ENCODE results near the gene NDUFS2. TPM values are rescaled to one million over a fixed set of nuclear protein-coding genes. Genes with fewer than 3 reads are reported as not detected.
A peak's percentile ranks its signal among the peaks of the same experiment; 100 is the strongest.

The NDUFS2 gene
- total and polyA plus RNA-seq, 10 of the 15 experiments (the other 5 are each of a cell fraction or from before 2014, with no cell fraction given) = 66.5 to 215 (median 148) TPM

DNA sequence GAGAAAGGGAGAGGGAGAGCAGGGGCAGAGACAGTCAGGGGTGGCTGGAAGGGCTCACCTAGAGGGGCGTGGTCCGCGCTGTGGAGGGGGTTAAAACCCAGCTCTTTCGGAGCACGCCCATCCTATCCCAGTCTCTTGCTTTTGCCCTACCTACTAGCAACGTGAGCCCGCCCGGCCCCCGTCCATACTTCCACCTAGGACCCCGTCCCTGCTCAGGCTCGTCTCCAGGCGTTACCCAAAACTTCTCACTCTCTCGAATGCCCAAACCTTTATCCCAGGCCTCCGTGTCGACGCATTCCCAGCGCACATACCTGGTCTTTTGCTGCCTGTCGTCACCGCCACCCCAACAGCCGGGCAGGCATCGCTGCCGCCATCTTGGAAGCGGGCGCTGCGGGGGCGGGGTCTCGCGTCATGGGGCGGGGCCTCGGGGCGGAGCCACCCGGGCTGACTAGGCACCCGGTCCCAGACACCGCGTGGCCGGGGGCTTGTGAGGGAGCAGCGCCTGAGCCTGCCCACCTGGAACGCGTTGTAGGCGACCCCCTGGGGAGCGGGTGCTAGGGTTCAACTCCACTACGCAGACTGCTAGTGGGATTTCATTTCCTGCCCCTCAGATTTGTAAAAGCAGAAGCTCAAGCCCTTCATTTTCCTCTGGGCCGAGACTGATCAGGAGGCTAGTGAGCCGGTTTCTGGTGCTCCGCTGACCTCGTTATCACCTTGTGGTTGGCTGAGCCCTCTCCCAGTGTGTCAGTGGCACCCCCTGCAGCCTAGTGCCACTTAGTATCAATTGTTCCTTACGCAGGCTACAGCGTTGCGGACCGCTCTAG lies 24.8 kb upstream of the NDUFS2 start, which contains the start of gene B4GALT3 (continued):
- TF ChIP-seq HSF1 (IDR thresholded peaks at IDR 0.05; ENCODE audit: low read depth, low read length) = no peak
- TF ChIP-seq EZH2 (IDR thresholded peaks at IDR 0.05; ENCODE audit: borderline replicate concordance, control insufficient read depth, low read depth, low read length) = no peak
- TF ChIP-seq, protein P1, sequence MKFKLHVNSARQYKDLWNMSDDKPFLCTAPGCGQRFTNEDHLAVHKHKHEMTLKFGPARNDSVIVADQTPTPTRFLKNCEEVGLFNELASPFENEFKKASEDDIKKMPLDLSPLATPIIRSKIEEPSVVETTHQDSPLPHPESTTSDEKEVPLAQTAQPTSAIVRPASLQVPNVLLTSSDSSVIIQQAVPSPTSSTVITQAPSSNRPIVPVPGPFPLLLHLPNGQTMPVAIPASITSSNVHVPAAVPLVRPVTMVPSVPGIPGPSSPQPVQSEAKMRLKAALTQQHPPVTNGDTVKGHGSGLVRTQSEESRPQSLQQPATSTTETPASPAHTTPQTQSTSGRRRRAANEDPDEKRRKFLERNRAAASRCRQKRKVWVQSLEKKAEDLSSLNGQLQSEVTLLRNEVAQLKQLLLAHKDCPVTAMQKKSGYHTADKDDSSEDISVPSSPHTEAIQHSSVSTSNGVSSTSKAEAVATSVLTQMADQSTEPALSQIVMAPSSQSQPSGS (IDR thresholded peaks at IDR 0.05; ENCODE audit: low read length) = no peak
- TF ChIP-seq NR2C2 (IDR thresholded peaks at IDR 0.05; ENCODE audit: borderline replicate concordance, control insufficient read depth, insufficient read length, low read depth) = no peak
- TF ChIP-seq SP1 (IDR thresholded peaks at IDR 0.05; ENCODE audit: low read depth, low read length) = peak; percentile 47
- TF ChIP-seq RAD21 (IDR thresholded peaks at IDR 0.05; ENCODE audit: insufficient read depth, low read depth, low read length) = peak; percentile 17; the same call in 1 of the 2 replicates
- TF ChIP-seq ZSCAN29 (IDR thresholded peaks at IDR 0.05) = no peak
- TF ChIP-seq BCLAF1 (IDR thresholded peaks at IDR 0.05) = no peak
- TF ChIP-seq NBN (IDR thresholded peaks at IDR 0.05) = peak; percentile 88
- TF ChIP-seq NFIC (IDR thresholded peaks at IDR 0.05; ENCODE audit: low read depth, low read length) = no peak
